HepG2 (cell line): ENCODE measurements around the gene FAM221B. TPM values are rescaled to one million over a fixed set of nuclear protein-coding genes. Genes with fewer than 3 reads are reported as not detected.
A peak's percentile ranks its signal among the peaks of the same experiment; 100 is the strongest.

ENCODE experiments used
- ADNP ChIP-seq: sonication (generic); formaldehyde crosslinking; IDR thresholded peaks from 2 replicates; pipeline ENCODE4 v1.4.0; 2020; ENCODE audit warnings: missing genetic modification reagents
- ARID2 ChIP-seq: sonication (generic); formaldehyde crosslinking; IDR thresholded peaks from 2 replicates; pipeline ENCODE4 v1.8.1; 2022; ENCODE audit warnings: mild to moderate bottlenecking, missing genetic modification reagents, borderline replicate concordance
- ARID3A ChIP-seq: IDR thresholded peaks from 2 replicates; pipeline ENCODE4 v1.6.1; 2012; ENCODE audit warnings: low read depth, low read length, improper control_type of control experiment
- ATF2 ChIP-seq: sonication (generic); formaldehyde crosslinking; IDR thresholded peaks from 2 replicates; pipeline ENCODE4 v1.4.0; 2020; ENCODE audit warnings: missing genetic modification reagents
- ATF7 ChIP-seq, 2 experiments: fragments of 450-650 bp in 1 of 2; sonication (generic) in 1 of 2; formaldehyde crosslinking in 1 of 2; IDR thresholded peaks; 2 replicates each; pipeline versions ENCODE4 v1.4.0 to v1.6.1; 2016 to 2020; ENCODE audit warnings: antibody characterized with exemption in 1 of 2, mild to moderate bottlenecking in 1 of 2, missing genetic modification reagents in 1 of 2
- CREM ChIP-seq, 2 experiments: sonication (generic) in 1 of 2; formaldehyde crosslinking in 1 of 2; IDR thresholded peaks; 2 replicates each; pipeline versions ENCODE4 v1.4.0 to v1.6.1; 2016 to 2020; ENCODE audit warnings: antibody characterized with exemption in 1 of 2, mild to moderate bottlenecking in 1 of 2, missing genetic modification reagents in 1 of 2
- DPF2 ChIP-seq: sonication (generic); formaldehyde crosslinking; IDR thresholded peaks from 2 replicates; pipeline ENCODE4 v1.4.0; 2020; ENCODE audit warnings: mild to moderate bottlenecking, low read depth, missing genetic modification reagents, borderline replicate concordance
- EEA1 ChIP-seq: sonication (generic); formaldehyde crosslinking; IDR thresholded peaks from 2 replicates; pipeline ENCODE4 v1.5.1; 2020; ENCODE audit warnings: mild to moderate bottlenecking, missing genetic modification reagents, borderline replicate concordance
- EZH2 ChIP-seq: conservative IDR thresholded peaks from 2 replicates; pipeline ENCODE4 v1.6.1; 2012; ENCODE audit warnings: mild to moderate bottlenecking, low read depth, low read length, moderate library complexity
- GABPB1 ChIP-seq: IDR thresholded peaks from 2 replicates; pipeline ENCODE4 v1.6.1; 2016; ENCODE audit warnings: mild to moderate bottlenecking, missing genetic modification reagents, moderate library complexity, missing compliant biosample characterization
- GMEB2 ChIP-seq: IDR thresholded peaks from 2 replicates; pipeline ENCODE4 v1.6.1; 2016; ENCODE audit warnings: missing biosample characterization, missing genetic modification reagents, low read depth
- HOXA3 ChIP-seq: sonication (generic); formaldehyde crosslinking; IDR thresholded peaks from 2 replicates; pipeline ENCODE4 v1.5.0; 2020; ENCODE audit warnings: missing genetic modification reagents
- KLF12 ChIP-seq: sonication (generic); formaldehyde crosslinking; IDR thresholded peaks from 2 replicates; pipeline ENCODE4 v1.4.0; 2020; ENCODE audit warnings: missing genetic modification reagents, borderline replicate concordance
- STAG1 ChIP-seq: sonication (generic); formaldehyde crosslinking; IDR thresholded peaks from 2 replicates; pipeline ENCODE4 v1.4.0; 2020; ENCODE audit warnings: missing genetic modification reagents
- ZNF143 ChIP-seq: sonication (generic); formaldehyde crosslinking; IDR thresholded peaks from 2 replicates; pipeline ENCODE4 v1.4.0; 2020; ENCODE audit warnings: missing genetic modification reagents
- ZNF160 ChIP-seq: sonication (generic); formaldehyde crosslinking; IDR thresholded peaks from 2 replicates; pipeline ENCODE4 v1.8.0; 2022; ENCODE audit warnings: mild to moderate bottlenecking, inconsistent platforms, missing genetic modification reagents
- ZNF850 ChIP-seq: sonication (generic); formaldehyde crosslinking; conservative IDR thresholded peaks from 2 replicates; pipeline ENCODE4 v1.9.0; 2021; ENCODE audit warnings: mild to moderate bottlenecking, missing genetic modification reagents
- polyA plus RNA-seq, 8 experiments: library from polyadenylated mRNA; depleted of rRNA in 3 of 8; stranded (reverse) in 7 of 8; unstranded in 1 of 8; fragments of >200 nt; fragmentation: Illumina TruSeq in 4 of 8; extraction: Trizol in 4 of 8; gene quantifications; 2 replicates each; pipeline versions ENCODE4 v1.2.1 to v1.2.3, GENCODE V29; 2011 to 2016; ENCODE audit warnings: low read depth in 4 of 8, missing spikeins in 1 of 8, mixed read lengths in 1 of 8; ENCODE audit not compliant: insufficient read depth in 1 of 8
- total RNA-seq, 5 experiments: library from RNA; depleted of rRNA; stranded (reverse); fragments of >200 nt; fragmentation: Illumina TruSeq; extraction: Trizol; gene quantifications; 2 replicates each; pipeline ENCODE4 v1.2.3, GENCODE V29; 2016; ENCODE audit warnings: low read depth in 1 of 5
- TF ChIP-seq, protein P1 (sequence below): sonication (generic); formaldehyde crosslinking; IDR thresholded peaks from 2 replicates; pipeline ENCODE4 v1.4.0; 2020; ENCODE audit warnings: mild to moderate bottlenecking, missing genetic modification reagents, borderline replicate concordance
- TF ChIP-seq, protein P2 (sequence below): sonication (generic); formaldehyde crosslinking; IDR thresholded peaks from 2 replicates; pipeline ENCODE4 v1.5.1; 2020; ENCODE audit warnings: missing genetic modification reagents, mild to moderate bottlenecking, borderline replicate concordance
- TF ChIP-seq, protein P3 (sequence below): sonication (generic); formaldehyde crosslinking; IDR thresholded peaks from 2 replicates; pipeline ENCODE4 v1.5.0; 2020; ENCODE audit warnings: missing genetic modification reagents, mild to moderate bottlenecking, borderline replicate concordance

Gene FAM221B
- total and polyA plus RNA-seq, 2 of the 13 experiments (the other 11 are each of a cell fraction or from before 2014, with no cell fraction given): not detected

- TF ChIP-seq GMEB2 (no peak), ATF2 (CRISPR knock-in tag) (no peak), ARID3A (no peak), ARID2 (no peak), ADNP (CRISPR knock-in tag) (no peak), KLF12 (no peak), ZNF160 (CRISPR knock-in tag) (no peak), STAG1 (CRISPR knock-in tag) (0 out of 2 replicates have a peak, but pooled peaks have one; percentile 8), HOXA3 (CRISPR knock-in tag) (no peak), ZNF143 (no peak), CREM (IDR thresholded peaks at IDR 0.05) (no peak), CREM (CRISPR knock-in tag; IDR thresholded peaks at IDR 0.05) (no peak), EZH2 (no peak), EEA1 (CRISPR knock-in tag) (no peak), GABPB1 (CRISPR knock-in tag) (no peak), DPF2 (CRISPR knock-in tag) (no peak), ZNF850 (no peak), ATF7 (IDR thresholded peaks at IDR 0.05) (no peak), ATF7 (CRISPR knock-in tag; IDR thresholded peaks at IDR 0.05) (no peak)
- TF ChIP-seq, protein P1, sequence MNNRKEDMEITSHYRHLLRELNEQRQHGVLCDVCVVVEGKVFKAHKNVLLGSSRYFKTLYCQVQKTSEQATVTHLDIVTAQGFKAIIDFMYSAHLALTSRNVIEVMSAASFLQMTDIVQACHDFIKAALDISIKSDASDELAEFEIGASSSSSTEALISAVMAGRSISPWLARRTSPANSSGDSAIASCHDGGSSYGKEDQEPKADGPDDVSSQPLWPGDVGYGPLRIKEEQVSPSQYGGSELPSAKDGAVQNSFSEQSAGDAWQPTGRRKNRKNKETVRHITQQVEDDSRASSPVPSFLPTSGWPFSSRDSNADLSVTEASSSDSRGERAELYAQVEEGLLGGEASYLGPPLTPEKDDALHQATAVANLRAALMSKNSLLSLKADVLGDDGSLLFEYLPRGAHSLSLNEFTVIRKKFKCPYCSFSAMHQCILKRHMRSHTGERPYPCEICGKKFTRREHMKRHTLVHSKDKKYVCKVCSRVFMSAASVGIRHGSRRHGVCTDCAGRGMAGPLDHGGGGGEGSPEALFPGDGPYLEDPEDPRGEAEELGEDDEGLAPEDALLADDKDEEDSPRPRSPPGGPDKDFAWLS (CRISPR knock-in tag): no peak
- TF ChIP-seq, protein P2, sequence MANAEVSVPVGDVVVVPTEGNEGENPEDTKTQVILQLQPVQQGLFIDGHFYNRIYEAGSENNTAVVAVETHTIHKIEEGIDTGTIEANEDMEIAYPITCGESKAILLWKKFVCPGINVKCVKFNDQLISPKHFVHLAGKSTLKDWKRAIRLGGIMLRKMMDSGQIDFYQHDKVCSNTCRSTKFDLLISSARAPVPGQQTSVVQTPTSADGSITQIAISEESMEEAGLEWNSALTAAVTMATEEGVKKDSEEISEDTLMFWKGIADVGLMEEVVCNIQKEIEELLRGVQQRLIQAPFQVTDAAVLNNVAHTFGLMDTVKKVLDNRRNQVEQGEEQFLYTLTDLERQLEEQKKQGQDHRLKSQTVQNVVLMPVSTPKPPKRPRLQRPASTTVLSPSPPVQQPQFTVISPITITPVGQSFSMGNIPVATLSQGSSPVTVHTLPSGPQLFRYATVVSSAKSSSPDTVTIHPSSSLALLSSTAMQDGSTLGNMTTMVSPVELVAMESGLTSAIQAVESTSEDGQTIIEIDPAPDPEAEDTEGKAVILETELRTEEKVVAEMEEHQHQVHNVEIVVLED (CRISPR knock-in tag): no peak
- TF ChIP-seq, protein P3, sequence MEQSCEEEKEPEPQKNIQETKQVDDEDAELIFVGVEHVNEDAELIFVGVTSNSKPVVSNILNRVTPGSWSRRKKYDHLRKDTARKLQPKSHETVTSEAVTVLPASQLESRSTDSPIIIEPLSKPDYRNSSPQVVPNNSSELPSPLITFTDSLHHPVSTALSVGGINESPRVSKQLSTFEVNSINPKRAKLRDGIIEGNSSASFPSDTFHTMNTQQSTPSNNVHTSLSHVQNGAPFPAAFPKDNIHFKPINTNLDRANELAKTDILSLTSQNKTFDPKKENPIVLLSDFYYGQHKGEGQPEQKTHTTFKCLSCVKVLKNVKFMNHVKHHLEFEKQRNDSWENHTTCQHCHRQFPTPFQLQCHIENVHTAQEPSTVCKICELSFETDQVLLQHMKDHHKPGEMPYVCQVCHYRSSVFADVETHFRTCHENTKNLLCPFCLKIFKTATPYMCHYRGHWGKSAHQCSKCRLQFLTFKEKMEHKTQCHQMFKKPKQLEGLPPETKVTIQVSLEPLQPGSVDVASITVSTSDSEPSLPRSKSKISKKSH (CRISPR knock-in tag): 0 out of 2 replicates have a peak, but pooled peaks have one; percentile 40
Observed at GRCh38 chr9:35835216-35835632, 6.7 kb upstream of the FAM221B start (continued).
